ENCODE measurements around the gene RERG.

DNA sequence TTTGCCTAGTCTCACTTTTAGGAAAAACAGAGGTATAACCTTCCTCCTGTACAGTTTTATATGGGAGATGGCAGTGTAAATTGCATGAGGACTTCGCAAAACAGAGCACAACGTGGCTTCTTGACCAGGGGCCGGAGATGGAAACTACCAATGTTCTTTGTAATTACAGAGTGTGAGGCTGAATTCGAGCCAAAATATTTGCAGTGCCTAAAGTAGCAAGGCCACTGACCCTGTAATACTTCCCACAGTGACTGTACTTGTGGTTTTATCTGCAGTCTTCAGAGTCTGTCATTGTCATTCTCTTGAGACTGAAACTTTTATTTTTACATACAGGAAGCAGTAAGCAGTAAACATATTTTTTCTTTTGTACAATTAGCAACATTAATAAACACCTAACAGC lies 98.9 kb downstream of the RERG start:
- TF ChIP-seq, protein P1, sequence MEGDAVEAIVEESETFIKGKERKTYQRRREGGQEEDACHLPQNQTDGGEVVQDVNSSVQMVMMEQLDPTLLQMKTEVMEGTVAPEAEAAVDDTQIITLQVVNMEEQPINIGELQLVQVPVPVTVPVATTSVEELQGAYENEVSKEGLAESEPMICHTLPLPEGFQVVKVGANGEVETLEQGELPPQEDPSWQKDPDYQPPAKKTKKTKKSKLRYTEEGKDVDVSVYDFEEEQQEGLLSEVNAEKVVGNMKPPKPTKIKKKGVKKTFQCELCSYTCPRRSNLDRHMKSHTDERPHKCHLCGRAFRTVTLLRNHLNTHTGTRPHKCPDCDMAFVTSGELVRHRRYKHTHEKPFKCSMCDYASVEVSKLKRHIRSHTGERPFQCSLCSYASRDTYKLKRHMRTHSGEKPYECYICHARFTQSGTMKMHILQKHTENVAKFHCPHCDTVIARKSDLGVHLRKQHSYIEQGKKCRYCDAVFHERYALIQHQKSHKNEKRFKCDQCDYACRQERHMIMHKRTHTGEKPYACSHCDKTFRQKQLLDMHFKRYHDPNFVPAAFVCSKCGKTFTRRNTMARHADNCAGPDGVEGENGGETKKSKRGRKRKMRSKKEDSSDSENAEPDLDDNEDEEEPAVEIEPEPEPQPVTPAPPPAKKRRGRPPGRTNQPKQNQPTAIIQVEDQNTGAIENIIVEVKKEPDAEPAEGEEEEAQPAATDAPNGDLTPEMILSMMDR (IDR thresholded peaks at IDR 0.05): no peak
- TF ChIP-seq POLR2A (IDR thresholded peaks at IDR 0.05): no peak

Data from lower leg skin (tissue), 3 donors.